KOPT-K1 (cell line): Measurements from ENCODE around the gene MOGAT2.

Source experiments
- H3K27ac ChIP-seq: fragments of 200-600 bp; sonication (generic); 2 replicates; pipeline ENCODE4 v1.5.1; 2016; ENCODE audit warnings: antibody characterized with exemption, mild to moderate bottlenecking, low read depth, low read length; ENCODE audit not compliant: poor library complexity, severe bottlenecking
- H3K36me3 ChIP-seq: fragments of 200-600 bp; sonication (generic); 2 replicates; pipeline ENCODE4 v1.5.1; 2017; ENCODE audit warnings: antibody characterized with exemption, mild to moderate bottlenecking, low read length, moderate library complexity; ENCODE audit not compliant: insufficient read depth
- H3K9me3 ChIP-seq: fragments of 200-600 bp; sonication (generic); 2 replicates; pipeline ENCODE4 v1.5.1; 2017; ENCODE audit warnings: antibody characterized with exemption, low read length, mild to moderate bottlenecking; ENCODE audit not compliant: insufficient read depth, poor library complexity, severe bottlenecking

Gene MOGAT2

GRCh38 chr11:75778962-75779361, 61.3 kb downstream of the MOGAT2 start:
- Histone ChIP-seq H3K9me3 (no peaks in the 10 kb centered on the region), H3K36me3 (no peaks in the 10 kb centered on the region), H3K27ac (no peak overlapping the region)

- Histone ChIP-seq H3K36me3 (no peaks in the 10 kb centered on the region), H3K9me3 (no peaks in the 10 kb centered on the region), H3K27ac (no peak overlapping the region)
Observed at GRCh38 chr11:75779960-75780359, 62.3 kb downstream of the MOGAT2 start.

DNA sequence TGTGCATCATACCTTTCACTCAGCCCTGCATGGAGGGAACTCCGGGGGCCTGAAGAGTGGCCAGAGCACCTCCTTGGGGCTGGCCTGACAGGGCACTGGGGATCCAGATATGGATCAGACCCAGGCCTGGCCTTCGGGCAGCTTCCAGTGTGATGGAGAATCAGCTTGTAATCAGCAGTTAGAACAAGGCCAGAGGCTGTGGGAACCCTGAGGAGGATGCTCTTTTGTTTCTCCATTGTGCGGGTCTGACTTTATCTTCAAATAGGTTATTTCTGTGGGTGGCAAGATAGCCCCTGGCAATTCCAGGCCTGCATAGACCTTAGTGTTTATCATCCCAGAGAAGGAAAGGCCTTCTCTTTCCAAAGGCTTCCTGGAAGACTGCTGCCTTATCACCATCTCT, 63.2 kb downstream of the MOGAT2 start:
- no peaks in the 10 kb centered on the region for H3K9me3 ChIP-seq
- H3K36me3 ChIP-seq: no peaks in the 10 kb centered on the region
- no peak overlapping the region for H3K27ac ChIP-seq

DNA sequence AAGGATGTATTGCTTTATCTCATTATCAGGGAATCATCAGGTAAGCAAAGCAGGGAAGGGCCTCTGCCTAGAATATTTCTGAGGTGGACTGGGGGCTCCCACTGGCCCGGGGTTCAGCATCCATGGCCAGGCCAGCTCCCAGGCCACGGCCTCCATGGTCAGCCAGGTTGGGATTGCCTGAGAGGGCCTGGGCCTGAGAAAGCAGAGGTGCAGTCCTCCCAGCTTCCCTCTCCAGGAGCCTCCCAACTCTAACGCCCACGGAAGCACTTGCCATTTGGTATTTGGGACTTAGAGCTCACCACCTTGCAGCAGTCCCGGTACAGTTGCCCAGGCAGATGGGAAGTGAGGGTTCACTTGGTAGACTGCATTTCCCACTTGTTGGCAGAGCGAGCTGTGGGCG, 63.7 kb downstream of the MOGAT2 start:
- no peak overlapping the region for H3K27ac ChIP-seq
- no peaks in the 10 kb centered on the region for H3K9me3 ChIP-seq
- no peaks in the 10 kb centered on the region for H3K36me3 ChIP-seq

DNA sequence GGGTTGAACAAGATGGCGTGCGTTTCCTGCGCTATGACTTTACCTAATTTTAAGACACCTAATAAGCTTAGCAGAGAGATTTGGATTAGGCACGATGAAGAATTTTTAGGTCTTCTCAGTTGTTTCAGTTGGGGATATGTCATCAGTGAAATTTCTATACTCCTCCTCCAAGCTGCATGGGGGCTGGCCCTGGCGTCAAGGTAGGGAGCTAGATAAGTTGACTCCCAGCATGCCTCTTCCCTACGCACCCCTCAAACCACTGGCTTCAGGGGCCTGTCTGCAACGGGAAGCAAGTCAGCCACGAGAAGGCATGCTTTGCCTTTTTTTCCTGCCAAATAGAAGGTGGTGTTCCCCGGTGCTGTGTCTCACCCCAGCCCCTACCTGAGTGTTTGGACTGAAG, 64.2 kb downstream of the MOGAT2 start:
- Histone ChIP-seq H3K36me3 (no peaks in the 10 kb centered on the region), H3K9me3 (no peaks in the 10 kb centered on the region), H3K27ac (no peak overlapping the region)
